ENCODE data around the gene GLIS1.

- no peak for TF ChIP-seq CTCF (IDR thresholded peaks at IDR 0.05)
- TF ChIP-seq POLR2A (IDR thresholded peaks at IDR 0.05): no peak
Measured at GRCh38 chr1:53544728-53545515, 194.0 kb downstream of the GLIS1 start.

Data from ovary (tissue), 3 donors.